Stimulated activated CD8-positive, alpha-beta memory T cell treated with anti-CD3 and anti-CD28 coated beads, Interleukin-12 subunit alpha, Interleukin-12 subunit beta, amount 100 ng/mL, for 1 hour (primary cell): Measurements from ENCODE around the gene NEURL1.
A peak's percentile ranks its signal among the peaks of the same experiment; 100 is the strongest.

Experiments used
- DNase-seq: peaks from one replicate; pipeline ENCODE4 v3.0.0-alpha.2; 2020; ENCODE audit warnings: low read depth

Gene NEURL1, protein sequence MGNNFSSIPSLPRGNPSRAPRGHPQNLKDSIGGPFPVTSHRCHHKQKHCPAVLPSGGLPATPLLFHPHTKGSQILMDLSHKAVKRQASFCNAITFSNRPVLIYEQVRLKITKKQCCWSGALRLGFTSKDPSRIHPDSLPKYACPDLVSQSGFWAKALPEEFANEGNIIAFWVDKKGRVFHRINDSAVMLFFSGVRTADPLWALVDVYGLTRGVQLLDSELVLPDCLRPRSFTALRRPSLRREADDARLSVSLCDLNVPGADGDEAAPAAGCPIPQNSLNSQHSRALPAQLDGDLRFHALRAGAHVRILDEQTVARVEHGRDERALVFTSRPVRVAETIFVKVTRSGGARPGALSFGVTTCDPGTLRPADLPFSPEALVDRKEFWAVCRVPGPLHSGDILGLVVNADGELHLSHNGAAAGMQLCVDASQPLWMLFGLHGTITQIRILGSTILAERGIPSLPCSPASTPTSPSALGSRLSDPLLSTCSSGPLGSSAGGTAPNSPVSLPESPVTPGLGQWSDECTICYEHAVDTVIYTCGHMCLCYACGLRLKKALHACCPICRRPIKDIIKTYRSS

DNA sequence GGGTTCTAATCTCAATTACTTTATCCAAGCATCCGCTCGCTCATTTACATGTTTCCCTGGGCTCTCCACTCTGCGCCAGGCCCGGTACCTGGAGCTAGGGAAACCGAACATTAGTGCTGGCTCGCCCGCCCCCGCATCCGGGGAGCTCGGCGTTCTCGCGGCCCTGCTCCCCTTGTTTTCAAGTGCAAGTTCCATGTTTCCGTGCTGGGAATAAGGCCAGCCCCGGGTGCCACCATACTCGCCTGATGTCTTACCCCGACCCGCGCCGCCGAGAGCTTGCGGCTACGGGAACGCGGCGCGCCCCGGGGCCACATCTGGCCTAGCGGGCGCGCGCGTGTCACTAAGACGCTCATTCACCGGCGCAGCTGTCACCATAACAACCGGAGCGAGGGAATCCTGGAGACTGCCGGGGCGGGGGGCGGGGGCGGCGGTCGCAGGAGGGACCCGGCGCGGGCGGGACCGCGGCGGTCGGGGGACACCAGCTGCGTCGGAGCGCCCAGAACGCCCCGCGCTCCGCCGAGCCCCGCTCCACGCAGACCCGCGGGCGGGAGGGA is at the start of gene NEURL1:
TSS of gene NEURL1 (plus strand) at position 344 of the 554 bp plus-strand sequence. CDS start 683 bp downstream, outside the sequence.
- DNase-seq: no peak

DNA sequence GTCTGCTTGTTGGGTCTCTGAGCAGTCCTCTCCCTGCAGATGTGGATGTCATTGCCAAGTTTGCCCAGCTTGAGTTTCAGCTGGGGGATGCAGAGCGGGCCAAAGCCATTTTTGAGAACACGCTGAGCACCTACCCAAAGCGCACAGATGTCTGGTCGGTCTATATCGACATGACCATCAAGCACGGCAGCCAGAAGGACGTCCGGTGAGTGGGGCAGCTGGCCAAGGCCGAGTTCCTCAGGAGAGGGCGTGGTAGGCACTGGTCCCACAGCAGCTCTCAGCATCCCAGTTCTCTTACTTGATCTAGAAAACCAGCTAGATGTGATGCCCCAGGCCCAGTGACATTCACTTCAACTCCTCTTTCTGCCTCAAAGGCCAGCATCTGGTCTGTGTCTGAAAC is 49.0 kb upstream of the NEURL1 start:
- DNase-seq: no peak

- no peak for DNase-seq
Measured at GRCh38 chr10:103445366-103445765, 48.1 kb upstream of the NEURL1 start.

GRCh38 chr10:103445767-103446567 is 47.5 kb upstream of the NEURL1 start:
- DNase-seq: no peak

DNA sequence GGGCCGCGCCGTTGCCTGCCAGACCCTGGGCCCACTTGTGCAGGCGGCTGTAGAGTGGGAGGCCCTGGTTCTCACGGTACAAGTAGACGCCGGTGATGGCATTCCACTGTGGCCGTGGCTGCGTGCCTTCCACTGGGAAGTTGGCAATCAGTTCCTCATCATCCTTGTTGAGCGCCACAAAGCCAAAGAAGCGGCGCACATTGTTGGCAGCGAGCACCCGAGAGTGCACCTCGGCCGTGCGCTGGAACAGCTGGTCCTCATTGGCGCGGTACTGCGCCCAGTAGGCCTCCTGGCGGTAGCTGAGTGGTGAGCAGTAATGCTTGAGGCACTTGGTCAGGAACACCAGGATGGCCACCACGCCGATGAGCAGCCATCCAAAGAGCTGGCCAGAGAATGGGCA is 46.3 kb upstream of the NEURL1 start:
- DNase-seq: no peak

DNA sequence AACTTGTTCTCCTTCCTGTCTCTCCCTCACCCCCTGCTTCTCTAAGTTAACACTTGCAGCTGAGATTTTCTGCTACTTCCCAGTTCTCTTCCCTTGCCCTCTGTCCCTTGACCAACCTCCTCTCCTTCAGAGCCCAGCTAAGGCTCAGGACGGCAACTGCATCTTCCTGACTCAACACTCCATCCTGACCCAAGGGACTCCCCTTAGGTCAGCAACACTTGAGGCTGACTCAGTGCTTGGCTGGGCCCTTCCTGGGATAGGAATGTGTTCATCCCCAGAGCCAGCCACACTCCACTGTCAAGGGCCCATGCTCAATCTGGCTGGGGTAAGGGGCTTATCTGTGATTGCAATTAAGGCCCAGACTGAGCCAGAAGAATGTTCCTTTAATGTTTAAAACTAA is 44.8 kb upstream of the NEURL1 start:
- DNase-seq: no peak

- no peak for DNase-seq
Measured at GRCh38 chr10:103449208-103450144, 44.0 kb upstream of the NEURL1 start.

DNA sequence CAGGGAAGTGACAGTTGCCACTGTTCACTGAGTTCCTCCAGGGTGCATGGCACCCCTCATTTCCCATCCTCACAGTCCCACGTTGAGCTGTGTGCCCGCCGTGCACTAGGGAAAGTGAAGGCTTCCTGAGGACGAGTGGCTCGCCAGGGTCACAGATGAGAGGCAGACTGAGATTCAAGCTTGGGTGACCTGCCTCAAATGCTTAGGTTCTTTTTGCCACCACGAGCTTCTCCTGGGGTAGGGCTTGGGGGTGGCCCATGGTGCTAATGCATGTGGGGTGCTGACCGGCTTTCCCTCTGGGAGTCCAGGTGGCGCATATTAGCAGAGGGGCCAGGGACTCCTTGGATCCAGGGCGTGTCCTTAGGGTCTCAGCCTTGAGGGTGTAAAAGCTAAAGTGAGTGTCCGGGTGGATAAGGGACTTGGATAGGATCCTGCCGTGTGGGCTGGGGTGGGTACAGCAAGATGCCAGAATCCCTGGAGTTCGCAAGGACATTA is 43.3 kb upstream of the NEURL1 start:
- no peak for DNase-seq

- peak; percentile 30 for DNase-seq
Measured at GRCh38 chr10:103451091-103451813, 42.3 kb upstream of the NEURL1 start.

GRCh38 chr10:103451831-103452505 is 41.5 kb upstream of the NEURL1 start, which contains the start of gene CALHM2:
CALHM2 (minus strand) TSS chr10:103452370; CDS start chr10:103449941, 2,429 bp downstream.
- DNase-seq: peak; percentile 42

GRCh38 chr10:103452506-103453230 is 40.8 kb upstream of the NEURL1 start:
- no peak for DNase-seq

- no peak for DNase-seq
Measured at GRCh38 chr10:103454026-103454425, 39.5 kb upstream of the NEURL1 start.

DNA sequence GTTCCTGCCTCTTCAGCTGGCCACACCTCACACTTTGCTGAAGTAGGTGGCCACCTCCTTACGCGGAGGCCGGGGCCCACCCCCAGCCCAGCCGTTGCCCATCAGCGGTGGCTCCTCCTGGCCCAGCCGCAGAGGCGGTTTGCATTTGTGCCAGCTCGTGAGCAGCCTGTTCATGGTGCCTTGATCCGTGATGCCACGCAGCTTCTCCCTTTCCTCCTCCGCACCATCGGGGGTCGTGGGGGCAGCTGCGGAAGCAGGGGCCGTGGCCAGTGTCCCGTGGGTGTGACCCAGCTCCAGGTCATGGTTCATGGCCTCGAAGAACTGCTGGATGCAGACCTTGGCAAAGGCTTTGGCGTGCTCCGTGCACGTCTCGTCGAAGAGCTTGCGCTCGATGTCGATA is 38.3 kb upstream of the NEURL1 start:
- no peak for DNase-seq

- no peak for DNase-seq
Measured at GRCh38 chr10:103456074-103456660, 37.3 kb upstream of the NEURL1 start.

GRCh38 chr10:103457176-103457712 is 36.3 kb upstream of the NEURL1 start:
- DNase-seq: no peak

DNA sequence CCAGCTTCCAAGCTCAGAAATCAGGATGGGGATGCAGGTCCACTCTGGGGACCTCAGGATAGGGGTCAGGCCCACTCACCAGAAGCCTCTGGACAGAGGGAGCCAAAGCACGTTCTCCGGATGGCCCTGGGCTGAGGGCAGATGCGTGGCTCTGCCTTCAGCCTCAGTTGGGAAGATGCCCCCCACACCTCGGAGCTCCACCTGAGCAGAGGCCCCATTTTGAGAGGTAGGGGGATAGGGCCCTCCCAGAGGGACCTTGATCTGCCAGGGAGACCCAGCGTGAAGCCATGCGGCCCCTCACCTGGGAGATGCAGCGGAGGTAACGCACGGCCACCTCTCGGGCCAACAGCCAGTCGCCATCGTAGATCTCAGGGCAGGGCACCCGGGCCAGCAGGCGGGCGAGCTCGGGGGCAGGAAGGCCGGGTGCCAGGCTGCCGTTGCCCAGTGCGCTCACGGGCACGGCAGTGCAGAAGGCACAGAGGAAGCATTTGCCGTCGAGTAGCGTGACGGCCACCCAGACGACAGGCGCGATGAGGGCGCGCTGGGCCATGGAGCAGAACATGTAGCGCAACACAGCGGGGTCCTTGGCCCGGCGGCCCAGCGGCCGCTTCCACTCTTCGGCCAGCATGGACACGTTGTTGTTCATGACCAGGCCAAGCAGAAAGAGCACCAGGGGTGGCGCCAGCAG is 35.5 kb upstream of the NEURL1 start:
- DNase-seq: no peak

GRCh38 chr10:103458720-103459119 is 34.8 kb upstream of the NEURL1 start, which contains the start of gene CALHM1:
CALHM1 (minus strand) TSS chr10:103458900; CDS start chr10:103458751, 149 bp downstream.
- DNase-seq: no peak

DNA sequence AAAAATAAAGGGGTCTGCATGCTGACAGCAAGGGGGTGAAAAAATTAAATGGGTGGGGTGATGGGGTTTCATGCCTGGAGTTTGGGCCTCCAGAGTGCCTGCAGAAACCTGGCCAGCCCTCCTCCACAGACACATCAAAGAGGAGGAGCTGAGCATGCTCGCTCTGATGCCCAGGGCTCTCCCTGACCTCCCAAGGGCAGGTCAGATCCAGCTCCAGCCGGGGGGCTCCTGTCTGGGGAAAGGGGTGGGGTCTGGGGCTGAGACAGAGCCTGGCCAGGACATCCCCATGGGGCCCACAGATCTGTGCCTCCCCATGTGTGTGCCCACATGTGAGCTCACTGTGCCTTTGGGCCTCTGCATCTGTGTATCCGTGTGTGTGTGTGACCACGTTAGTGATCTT is 33.9 kb upstream of the NEURL1 start:
- no peak for DNase-seq
